HG02938 (cell line): Measurements from ENCODE around the gene TMC7.
"Not testable (repeated sequence)": the region's sequence is repeated elsewhere in the genome, so short reads cannot be mapped to it uniquely, and the experiment has no call there.

Experiments
- ATAC-seq: cut with Tn5 transposase; IDR thresholded peaks from one replicate; pipeline ENCODE4 v1.9.1; 2021; ENCODE audit warnings: mild to moderate bottlenecking, moderate library complexity; ENCODE audit not compliant: unreplicated experiment

TMC7 gene

GRCh38 chr16:18983565-18984434 lies at the start of gene TMC7:
Gene TMC7, plus strand, starts transcription at chr16:18983934. Its CDS starts 130 bp downstream, at chr16:18984064.
- ATAC-seq = no peak

GRCh38 chr16:18936727-18937340 lies 46.9 kb upstream of the TMC7 start:
- no peak for ATAC-seq

DNA sequence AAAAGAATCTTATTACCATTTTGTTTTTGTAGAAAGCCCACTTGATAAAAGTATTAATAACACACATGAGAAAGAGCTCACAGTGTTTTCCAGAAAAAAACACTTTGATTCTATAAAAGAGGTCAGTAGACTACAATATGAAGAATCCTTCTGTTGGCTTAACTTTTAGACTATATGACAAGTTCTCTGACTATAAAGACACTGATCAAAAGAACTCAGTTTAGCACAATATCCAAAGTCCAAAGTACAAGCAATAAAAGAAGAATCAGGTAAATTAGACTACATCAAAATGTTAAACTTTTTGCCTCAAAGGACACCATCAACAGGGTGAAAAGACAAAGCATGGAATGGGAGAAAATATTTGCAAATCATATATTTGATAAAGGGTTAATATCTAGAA lies 46.3 kb upstream of the TMC7 start:
- no peak for ATAC-seq

DNA sequence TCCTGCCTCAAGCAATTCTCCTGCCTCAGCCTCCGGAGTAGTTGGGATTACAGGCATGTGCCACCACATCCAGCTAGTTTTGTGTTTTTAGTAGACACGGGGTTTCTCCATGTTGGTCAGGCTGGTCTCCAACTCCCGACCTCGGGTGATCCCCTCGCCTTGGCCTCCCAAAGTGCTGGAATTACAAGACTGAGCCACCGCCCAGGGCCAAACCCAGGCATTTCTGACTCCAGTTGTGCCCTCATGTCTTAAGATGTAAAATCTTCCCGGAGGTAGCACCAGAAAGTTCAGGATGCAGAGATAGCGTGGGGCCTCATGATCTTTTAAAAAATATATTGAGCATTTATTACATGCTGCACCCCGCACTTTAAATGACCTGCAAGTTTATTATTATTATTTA lies 44.7 kb upstream of the TMC7 start:
- ATAC-seq = no peak

GRCh38 chr16:18941471-18941870 lies 42.3 kb upstream of the TMC7 start:
- ATAC-seq = no peak

DNA sequence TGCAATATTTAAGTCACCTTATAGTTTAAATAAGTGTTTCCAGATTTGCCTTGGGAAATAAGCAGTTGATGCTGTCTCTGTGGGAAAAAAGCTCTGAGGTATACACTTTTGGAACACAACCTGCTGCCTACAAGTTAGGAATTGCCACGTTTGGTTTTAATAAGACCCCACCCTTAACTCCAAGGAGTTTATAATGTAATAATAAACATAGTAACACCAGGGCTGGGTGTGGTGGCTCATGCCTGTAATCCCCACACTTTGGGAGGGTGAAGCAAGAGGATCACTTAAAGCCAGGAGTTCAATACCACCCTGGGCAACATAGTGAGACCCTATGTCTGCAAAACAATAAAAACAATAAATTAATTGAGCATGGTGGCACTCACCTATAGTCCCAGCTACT lies 41.7 kb upstream of the TMC7 start:
- no peak for ATAC-seq

DNA sequence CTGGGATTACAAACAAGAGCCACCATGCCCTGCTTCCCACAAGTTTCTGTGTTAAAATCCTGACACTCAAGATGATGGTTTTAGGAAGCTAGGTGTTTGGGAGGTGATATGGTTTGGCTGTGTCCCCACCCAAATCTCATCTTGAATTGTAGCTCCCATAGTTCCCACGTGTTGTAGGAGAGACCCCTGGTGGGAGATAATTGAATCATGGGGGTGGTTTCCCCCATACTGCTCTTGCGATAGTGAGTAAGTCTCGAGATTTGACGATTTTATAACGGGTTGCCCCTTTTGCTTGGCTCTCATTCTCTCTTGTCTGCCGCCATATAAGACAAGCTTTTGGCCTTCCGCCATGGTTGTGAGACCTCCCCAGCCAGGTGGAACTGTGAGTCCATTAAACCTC lies 40.3 kb upstream of the TMC7 start:
- ATAC-seq = no peak

DNA sequence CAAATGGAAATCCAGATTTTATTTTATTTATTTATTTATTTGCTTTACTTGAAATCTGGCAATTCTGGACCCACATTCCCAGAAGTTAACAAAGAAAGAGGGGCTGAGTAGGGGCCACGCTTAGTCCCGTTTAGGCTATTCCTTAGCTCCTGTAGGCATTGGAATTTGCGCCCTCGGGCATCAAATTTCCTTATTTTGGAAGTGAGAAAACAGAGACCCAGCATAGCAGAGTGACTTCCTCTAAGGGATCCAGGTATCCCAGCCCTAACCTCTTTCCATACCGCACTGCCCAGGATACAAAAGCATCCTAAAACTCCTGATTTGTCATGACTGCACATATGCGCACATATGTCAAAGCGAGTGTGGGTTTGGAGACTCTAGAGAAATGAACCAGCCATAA lies 38.5 kb upstream of the TMC7 start:
- ATAC-seq = no peak

DNA sequence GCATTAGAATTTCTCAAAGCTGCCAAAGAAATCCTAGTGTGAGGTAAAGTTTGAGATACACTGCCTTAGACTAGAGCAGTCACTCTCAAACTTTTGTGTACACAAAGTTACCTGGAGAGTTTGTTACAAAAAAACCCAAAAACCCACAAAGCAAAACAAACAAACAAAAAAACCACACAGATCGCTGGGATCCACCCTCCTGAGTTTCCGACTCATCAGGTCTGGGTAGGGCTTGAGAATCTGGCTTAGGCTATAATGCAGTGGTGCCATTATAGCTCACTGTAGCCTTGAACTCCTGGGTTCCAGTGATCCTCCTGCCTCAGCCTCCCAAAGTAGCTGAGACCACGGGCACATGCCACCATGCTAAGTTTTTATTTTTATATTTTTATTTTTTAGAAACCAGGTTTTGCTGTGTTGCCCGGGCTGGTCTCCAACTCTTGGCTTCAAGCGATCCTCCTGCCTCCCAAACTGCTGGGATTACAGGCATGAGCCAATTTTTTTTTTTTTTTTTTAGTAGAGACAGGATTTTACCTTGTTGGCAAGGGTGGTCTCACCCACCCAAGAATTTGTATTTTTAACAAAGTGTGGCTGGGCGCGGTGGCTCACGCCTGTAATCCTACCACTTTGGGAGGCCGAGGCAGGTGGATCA lies 35.2 kb upstream of the TMC7 start:
- ATAC-seq = no peak

GRCh38 chr16:18950469-18951185 lies 33.1 kb upstream of the TMC7 start:
- ATAC-seq = no peak

DNA sequence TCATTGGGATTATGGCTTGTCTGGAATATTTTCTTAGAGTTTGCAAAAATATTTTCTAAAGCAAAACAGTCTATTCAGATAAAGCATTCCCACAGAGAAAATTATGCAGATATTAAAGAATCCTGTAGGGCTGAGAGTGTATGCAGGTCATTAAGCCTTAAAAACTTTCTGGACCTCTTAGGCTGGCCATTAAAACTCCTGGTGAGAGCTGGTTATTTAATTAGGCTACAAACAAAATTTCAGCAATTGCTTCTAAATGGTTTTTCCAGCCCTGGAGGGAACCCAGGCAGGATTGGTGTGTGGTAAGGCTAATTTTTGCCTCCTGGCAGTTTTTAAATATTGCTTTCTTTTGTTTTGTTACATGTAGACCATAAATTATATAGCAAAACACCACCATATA lies 30.2 kb upstream of the TMC7 start:
- no peak for ATAC-seq

GRCh38 chr16:18955874-18956580 lies 27.7 kb upstream of the TMC7 start:
- ATAC-seq = not testable (repeated sequence)

DNA sequence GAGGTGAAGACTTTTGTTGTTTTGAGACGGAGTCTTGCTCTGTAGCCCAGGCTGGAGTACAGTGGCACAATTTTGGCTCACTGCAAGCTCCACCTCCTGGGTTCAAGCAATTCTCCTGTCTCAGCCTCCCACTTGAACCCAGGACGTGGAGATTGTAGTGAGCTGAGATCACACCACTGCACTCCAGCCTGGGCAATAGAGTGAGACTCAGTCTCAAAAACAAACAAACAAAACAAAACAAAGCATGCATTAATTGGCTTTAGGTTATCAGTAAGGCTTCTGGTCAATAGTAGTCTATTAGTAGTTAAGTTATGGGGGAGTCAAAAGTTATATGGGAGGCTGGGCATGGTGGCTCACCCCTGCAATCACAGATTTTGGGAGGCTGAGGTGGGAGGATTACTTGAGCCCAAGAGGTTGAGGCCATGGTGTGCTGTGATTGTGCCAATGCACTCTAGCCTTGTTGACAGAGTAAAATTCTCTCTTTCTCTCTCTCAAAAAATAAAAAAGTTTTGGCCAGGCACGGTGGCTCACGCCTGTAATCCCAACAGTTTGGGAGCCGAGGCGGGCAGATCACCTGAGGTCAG lies 27.0 kb upstream of the TMC7 start:
- not testable (repeated sequence) for ATAC-seq

DNA sequence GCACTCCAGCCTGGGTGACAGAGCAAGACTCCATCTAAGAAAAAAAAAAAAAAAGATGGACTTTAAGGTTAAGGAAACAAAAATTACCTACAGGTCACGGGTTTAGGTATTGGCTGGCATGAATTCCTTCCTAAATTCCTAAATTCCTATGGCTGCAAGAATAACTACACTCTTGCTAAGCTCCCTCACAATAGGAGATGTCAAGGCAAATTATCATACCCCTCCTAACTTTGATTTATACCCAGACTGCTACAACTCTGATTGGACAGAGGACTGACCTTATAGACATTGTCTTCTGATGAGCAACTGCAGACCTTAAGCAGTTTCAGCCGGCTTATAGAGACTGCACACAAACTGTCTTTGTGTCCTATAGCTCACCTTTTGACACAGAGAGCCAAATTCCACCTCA lies 25.1 kb upstream of the TMC7 start:
- ATAC-seq = no peak

- no peak for ATAC-seq
Measured at GRCh38 chr16:18959031-18959505, 24.7 kb upstream of the TMC7 start.

GRCh38 chr16:18965555-18965954 lies 18.2 kb upstream of the TMC7 start:
- no peak for ATAC-seq

- ATAC-seq = no peak
Measured at GRCh38 chr16:18966791-18967190, 16.9 kb upstream of the TMC7 start.

GRCh38 chr16:18969050-18969854 lies 14.5 kb upstream of the TMC7 start:
- ATAC-seq = no peak

GRCh38 chr16:18969855-18970240 lies 13.9 kb upstream of the TMC7 start:
- no peak for ATAC-seq
